Measurements from ENCODE around the gene HLA-DQA1. TPM values are rescaled to one million over a fixed set of nuclear protein-coding genes. Genes with fewer than 3 reads are reported as not detected.
A peak's percentile ranks its signal among the peaks of the same experiment; 100 is the strongest.

The HLA-DQA1 gene
- total and polyA plus RNA-seq, 10 of the 15 experiments (the other 5 are each of a cell fraction or from before 2014, with no cell fraction given): 289 to 1,769 (median 460) TPM

DNA sequence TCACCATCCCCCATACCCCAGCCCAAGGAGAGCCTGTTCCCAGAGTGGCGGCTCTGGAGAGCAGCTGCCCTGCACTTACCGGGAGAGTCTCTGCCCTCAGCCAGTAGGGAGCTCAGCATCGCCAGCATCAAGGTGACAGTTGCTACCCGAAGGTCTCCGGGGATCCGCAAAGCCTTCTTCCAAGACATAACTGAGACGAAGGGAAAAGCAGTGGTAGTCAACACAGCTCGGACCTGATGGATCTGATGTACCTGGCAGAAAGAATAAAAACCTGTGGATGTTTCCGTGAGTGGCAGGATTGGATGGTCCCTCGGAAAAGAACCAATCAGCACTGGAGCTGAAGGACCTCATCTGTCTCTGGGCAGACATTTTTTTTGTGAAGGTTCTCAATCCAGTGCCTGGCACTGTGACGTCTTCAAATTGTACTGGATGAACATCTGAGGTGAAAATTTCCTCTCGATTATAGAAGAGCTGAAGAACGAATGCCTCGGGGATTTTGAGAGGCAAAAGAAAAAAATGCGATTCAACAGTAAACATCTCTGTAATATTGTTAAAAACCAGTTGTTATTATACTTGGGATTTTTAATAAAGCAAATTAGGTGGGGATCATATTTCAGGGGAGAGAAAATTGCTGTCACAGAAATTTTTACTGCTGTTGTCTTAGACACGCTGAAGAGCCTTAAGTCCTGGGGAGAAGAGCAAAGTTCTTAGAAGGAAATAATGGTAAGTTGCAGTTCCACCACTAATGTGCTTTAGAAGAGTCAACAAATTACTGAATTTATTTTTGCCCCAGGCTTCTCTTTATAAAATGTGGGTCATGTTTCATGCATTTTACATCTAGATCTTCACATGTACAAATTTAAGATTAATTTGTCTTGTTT is 29.5 kb downstream of the HLA-DQA1 start, which contains the start of gene HLA-DQB1 (continued):
- TF ChIP-seq REST (IDR thresholded peaks at IDR 0.05; ENCODE audit: low read depth, low read length) (no peak), TBL1XR1 (IDR thresholded peaks at IDR 0.05; ENCODE audit: low read depth, low read length) (no peak), POLR2AphosphoS2 (IDR thresholded peaks at IDR 0.05; ENCODE audit: low read depth, low read length) (no peak), E4F1 (IDR thresholded peaks at IDR 0.05; ENCODE audit: borderline replicate concordance, partially characterized antibody) (no peak), CREB1 (IDR thresholded peaks at IDR 0.05; ENCODE audit: low read depth) (peak; percentile 83), CREM (IDR thresholded peaks at IDR 0.05; ENCODE audit: low read depth) (no peak), TCF3 (IDR thresholded peaks at IDR 0.05; ENCODE audit: borderline replicate concordance, insufficient read depth, low read depth, low read length) (no peak), SMC3 (IDR thresholded peaks at IDR 0.05; ENCODE audit: borderline replicate concordance, low read length) (no peak), IRF3 (IDR thresholded peaks at IDR 0.05) (no peak), STAT3 (IDR thresholded peaks at IDR 0.05; ENCODE audit: low read depth, low read length) (no peak), IKZF2 (IDR thresholded peaks at IDR 0.05) (peak in 1 of 2 experiments; percentile 14; a peak in 1 of 4 replicates)
- TF ChIP-seq, protein P1, sequence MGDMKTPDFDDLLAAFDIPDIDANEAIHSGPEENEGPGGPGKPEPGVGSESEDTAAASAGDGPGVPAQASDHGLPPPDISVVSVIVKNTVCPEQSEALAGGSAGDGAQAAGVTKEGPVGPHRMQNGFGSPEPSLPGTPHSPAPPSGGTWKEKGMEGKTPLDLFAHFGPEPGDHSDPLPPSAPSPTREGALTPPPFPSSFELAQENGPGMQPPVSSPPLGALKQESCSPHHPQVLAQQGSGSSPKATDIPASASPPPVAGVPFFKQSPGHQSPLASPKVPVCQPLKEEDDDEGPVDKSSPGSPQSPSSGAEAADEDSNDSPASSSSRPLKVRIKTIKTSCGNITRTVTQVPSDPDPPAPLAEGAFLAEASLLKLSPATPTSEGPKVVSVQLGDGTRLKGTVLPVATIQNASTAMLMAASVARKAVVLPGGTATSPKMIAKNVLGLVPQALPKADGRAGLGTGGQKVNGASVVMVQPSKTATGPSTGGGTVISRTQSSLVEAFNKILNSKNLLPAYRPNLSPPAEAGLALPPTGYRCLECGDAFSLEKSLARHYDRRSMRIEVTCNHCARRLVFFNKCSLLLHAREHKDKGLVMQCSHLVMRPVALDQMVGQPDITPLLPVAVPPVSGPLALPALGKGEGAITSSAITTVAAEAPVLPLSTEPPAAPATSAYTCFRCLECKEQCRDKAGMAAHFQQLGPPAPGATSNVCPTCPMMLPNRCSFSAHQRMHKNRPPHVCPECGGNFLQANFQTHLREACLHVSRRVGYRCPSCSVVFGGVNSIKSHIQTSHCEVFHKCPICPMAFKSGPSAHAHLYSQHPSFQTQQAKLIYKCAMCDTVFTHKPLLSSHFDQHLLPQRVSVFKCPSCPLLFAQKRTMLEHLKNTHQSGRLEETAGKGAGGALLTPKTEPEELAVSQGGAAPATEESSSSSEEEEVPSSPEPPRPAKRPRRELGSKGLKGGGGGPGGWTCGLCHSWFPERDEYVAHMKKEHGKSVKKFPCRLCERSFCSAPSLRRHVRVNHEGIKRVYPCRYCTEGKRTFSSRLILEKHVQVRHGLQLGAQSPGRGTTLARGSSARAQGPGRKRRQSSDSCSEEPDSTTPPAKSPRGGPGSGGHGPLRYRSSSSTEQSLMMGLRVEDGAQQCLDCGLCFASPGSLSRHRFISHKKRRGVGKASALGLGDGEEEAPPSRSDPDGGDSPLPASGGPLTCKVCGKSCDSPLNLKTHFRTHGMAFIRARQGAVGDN (IDR thresholded peaks at IDR 0.05): no peak
- TF ChIP-seq, protein P2, sequence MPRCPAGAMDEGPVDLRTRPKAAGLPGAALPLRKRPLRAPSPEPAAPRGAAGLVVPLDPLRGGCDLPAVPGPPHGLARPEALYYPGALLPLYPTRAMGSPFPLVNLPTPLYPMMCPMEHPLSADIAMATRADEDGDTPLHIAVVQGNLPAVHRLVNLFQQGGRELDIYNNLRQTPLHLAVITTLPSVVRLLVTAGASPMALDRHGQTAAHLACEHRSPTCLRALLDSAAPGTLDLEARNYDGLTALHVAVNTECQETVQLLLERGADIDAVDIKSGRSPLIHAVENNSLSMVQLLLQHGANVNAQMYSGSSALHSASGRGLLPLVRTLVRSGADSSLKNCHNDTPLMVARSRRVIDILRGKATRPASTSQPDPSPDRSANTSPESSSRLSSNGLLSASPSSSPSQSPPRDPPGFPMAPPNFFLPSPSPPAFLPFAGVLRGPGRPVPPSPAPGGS (IDR thresholded peaks at IDR 0.05; ENCODE audit: borderline replicate concordance, insufficient read depth, low read depth, low read length, poor library complexity, severe bottlenecking): no peak
